Esophagus squamous epithelium (tissue), 5 donors: ENCODE measurements around the gene NR2F1-AS1. TPM values are rescaled to one million over a fixed set of nuclear protein-coding genes. Genes with fewer than 3 reads are reported as not detected.

ENCODE experiments used
- DNase-seq: peaks from one replicate; lab custom pipeline; 2025; lab: John Stamatoyannopoulos, UW
- H3K27ac ChIP-seq, 4 donors: fragments of 200-600 bp; sonication (generic); one replicate each; pipeline ENCODE4 v1.5.1; 2016 to 2019; ENCODE audit warnings: mild to moderate bottlenecking in 1 of 4
- H3K27me3 ChIP-seq, 4 donors: fragments of 200-600 bp; sonication (generic); 1 replicate in 3 of 4; 2 replicates in 1 of 4; pipeline versions ENCODE4 v1.5.1 to v1.6.0; 2017 to 2021; ENCODE audit warnings: antibody characterized with exemption in 1 of 4
- H3K36me3 ChIP-seq, 3 donors: fragments of 200-600 bp; sonication (generic); one replicate each; pipeline ENCODE4 v1.5.1; 2016 to 2019
- H3K4me1 ChIP-seq, 3 donors: fragments of 200-600 bp; sonication (generic); one replicate each; pipeline ENCODE4 v1.5.1; 2017 to 2019
- H3K4me3 ChIP-seq, 4 donors: fragments of 200-600 bp; sonication (generic); 1 replicate in 3 of 4; 2 replicates in 1 of 4; pipeline ENCODE4 v1.5.1; 2016 to 2019; ENCODE audit warnings: mild to moderate bottlenecking in 2 of 4, moderate library complexity in 1 of 4
- H3K9me3 ChIP-seq, 3 donors: fragments of 200-600 bp; sonication (generic); one replicate each; pipeline ENCODE4 v1.5.1; 2016 to 2019
- POLR2A ChIP-seq, 4 donors: fragments of 450-650 bp; IDR thresholded peaks; one replicate each; pipeline ENCODE4 v1.6.1; 2017; ENCODE audit warnings: antibody characterized with exemption in 4 of 4, mild to moderate bottlenecking in 4 of 4, moderate library complexity in 3 of 4
- WGBS, 2 donors: methylation state at CpG; one replicate each; pipeline ENCODE4 v1.1.5; 2018; 5-methylcytosine and 5-hydroxymethylcytosine counted together
- intact Hi-C: fragments of 100-400 bp; cut with DNase I; formaldehyde crosslinking; loops from one replicate; pipeline ENCODE4 v1.15.0; 2022
- total RNA-seq, 4 donors: library from RNA; depleted of rRNA; stranded (reverse); fragments of >200 nt; gene quantifications; one replicate each; pipeline ENCODE4 v1.1.0, GENCODE V29; 2016
- TF ChIP-seq, protein P1 (sequence below), 6 experiments: fragments of 450-650 bp in 4 of 6; fragments of 200-600 bp in 2 of 6; sonication (generic) in 2 of 6; IDR thresholded peaks; one replicate each; pipeline ENCODE4 v1.5.1; 2016 to 2019; ENCODE audit warnings: antibody characterized with exemption in 6 of 6, mild to moderate bottlenecking in 4 of 6, moderate library complexity in 4 of 6
- donor health status: DM: yes; HTN: yes; CAD: no.

Gene NR2F1-AS1
- total RNA-seq, 4 donors from 2014 or later: 0.49 to 11.3 (median 1.5) TPM

DNA sequence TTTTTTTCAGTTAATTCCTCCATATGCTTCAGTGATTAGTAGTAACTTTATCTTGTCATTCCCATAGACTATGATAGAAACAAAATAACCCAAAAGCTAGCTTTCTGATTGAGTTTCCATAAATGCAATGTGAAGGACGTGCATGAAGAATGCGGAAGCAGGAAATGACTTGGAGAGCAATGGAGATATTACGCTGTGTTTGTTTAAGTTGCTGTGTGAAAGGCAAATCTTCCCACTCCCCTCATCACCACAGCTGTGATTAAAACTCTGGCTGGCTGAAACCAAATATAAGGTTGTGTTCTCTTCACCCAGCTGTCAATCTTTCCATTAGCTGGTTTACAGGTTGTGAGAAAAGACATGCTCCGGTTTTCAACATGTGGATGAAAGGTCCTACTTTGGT, 83.9 kb downstream of the NR2F1-AS1 start:
- Histone ChIP-seq H3K4me1 (no peaks in the 10 kb centered on the region), H3K36me3 (no peaks in the 10 kb centered on the region), H3K27me3 (no peaks in the 10 kb centered on the region), H3K4me3 (no peak overlapping the region), H3K27ac (no peak overlapping the region), H3K9me3 (no peaks in the 10 kb centered on the region)
- no peak for DNase-seq
- intact Hi-C loops: no loop called here
- TF ChIP-seq, protein P1, sequence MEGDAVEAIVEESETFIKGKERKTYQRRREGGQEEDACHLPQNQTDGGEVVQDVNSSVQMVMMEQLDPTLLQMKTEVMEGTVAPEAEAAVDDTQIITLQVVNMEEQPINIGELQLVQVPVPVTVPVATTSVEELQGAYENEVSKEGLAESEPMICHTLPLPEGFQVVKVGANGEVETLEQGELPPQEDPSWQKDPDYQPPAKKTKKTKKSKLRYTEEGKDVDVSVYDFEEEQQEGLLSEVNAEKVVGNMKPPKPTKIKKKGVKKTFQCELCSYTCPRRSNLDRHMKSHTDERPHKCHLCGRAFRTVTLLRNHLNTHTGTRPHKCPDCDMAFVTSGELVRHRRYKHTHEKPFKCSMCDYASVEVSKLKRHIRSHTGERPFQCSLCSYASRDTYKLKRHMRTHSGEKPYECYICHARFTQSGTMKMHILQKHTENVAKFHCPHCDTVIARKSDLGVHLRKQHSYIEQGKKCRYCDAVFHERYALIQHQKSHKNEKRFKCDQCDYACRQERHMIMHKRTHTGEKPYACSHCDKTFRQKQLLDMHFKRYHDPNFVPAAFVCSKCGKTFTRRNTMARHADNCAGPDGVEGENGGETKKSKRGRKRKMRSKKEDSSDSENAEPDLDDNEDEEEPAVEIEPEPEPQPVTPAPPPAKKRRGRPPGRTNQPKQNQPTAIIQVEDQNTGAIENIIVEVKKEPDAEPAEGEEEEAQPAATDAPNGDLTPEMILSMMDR (IDR thresholded peaks at IDR 0.05): no peak
- TF ChIP-seq POLR2A (IDR thresholded peaks at IDR 0.05): no peak
- 62 to 66% methylated on average over 4 of the region's 4 CpGs for WGBS, 2 donors

DNA sequence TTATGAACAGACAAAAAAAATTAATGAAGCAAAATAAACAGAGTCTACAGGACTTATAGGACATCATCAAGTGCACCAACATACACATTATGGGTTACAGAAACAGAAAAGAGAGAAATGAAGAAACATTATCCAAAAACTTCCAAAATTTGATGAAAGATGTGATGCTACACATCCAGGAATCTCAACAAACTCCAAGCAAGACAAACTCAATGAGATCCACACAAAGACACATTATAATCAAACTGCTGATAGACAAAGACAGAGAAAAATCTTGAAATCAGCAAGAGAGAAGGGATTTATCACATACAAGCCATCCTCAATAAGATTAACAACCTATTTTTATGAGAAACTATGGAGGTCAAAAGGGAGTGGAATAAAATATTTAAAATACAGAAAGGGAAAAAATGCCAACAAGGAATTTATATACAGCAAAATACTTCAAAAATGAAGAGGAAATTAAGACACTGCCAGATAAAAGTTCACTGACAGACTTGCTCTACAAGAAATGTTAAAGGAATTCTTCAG, 101.0 kb downstream of the NR2F1-AS1 start:
- TF ChIP-seq POLR2A (IDR thresholded peaks at IDR 0.05): no peak
- TF ChIP-seq, protein P1 (IDR thresholded peaks at IDR 0.05): no peak
- Histone ChIP-seq H3K27me3 (no peaks in the 10 kb centered on the region), H3K36me3 (no peaks in the 10 kb centered on the region), H3K4me3 (no peak overlapping the region), H3K27ac (no peak overlapping the region), H3K9me3 (no peaks in the 10 kb centered on the region), H3K4me1 (no peaks in the 10 kb centered on the region)
- intact Hi-C loops: no loop called here
- no peak for DNase-seq

DNA sequence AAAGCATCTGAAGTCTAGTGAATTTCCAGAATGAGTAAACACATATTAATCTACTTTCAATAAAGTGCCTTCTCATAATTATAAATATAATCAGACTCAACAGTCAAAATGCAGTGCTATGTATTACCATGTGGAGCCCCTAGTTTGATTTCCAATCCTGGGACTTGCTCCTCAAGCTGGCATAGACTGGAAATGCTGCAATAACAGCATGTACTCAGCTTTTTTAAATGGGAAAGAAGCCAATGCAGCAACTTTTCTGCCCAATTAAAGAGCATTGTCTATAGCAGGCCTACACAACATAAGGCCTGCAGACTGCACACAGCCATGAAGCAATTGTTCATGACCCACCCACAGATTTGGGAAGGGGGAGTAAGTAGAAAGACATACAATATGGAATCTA, 103.2 kb downstream of the NR2F1-AS1 start:
- Histone ChIP-seq H3K4me1 (no peaks in the 10 kb centered on the region), H3K9me3 (no peaks in the 10 kb centered on the region)
- DNase-seq: no peak

DNA sequence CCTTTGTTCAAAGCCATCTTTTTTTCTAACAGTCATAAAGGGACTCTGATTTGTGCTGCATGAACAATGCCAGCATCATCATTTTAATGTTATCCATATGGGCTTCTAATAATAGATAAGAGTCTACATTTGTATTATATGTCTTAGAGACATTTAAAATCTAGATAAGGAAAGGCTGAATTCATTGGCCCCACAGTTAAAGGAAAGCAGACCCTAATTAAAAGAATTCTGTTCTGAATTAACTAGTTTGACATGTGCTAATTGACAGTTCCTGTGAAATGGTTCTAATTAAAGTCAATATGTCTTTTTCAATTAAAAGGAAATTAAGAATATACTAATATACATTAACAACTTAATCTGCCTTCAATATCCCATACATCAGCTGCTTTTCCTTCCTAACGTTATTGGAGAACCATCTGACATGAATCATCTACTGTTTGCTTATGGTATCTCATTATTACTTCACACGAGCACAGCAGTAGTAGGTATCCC, 104.7 kb downstream of the NR2F1-AS1 start:
- Histone ChIP-seq H3K4me3 (no peak overlapping the region), H3K4me1 (no peaks in the 10 kb centered on the region), H3K27ac (no peak overlapping the region), H3K27me3 (no peaks in the 10 kb centered on the region), H3K36me3 (no peaks in the 10 kb centered on the region), H3K9me3 (no peaks in the 10 kb centered on the region)
- no peak for TF ChIP-seq POLR2A (IDR thresholded peaks at IDR 0.05)
- TF ChIP-seq, protein P1 (IDR thresholded peaks at IDR 0.05): no peak
- 37 to 43% methylated on average over 2 of the region's 2 CpGs for WGBS, 2 donors
- intact Hi-C loops: no loop called here
- DNase-seq: no peak

More for the DNA sequence above, 103.2 kb downstream of the NR2F1-AS1 start:
- TF ChIP-seq POLR2A (IDR thresholded peaks at IDR 0.05): no peak
- TF ChIP-seq, protein P1 (IDR thresholded peaks at IDR 0.05): no peak
- H3K4me3 ChIP-seq: no peak overlapping the region
- H3K27me3 ChIP-seq: no peaks in the 10 kb centered on the region
- intact Hi-C loops: no loop called here
- no peak overlapping the region for H3K27ac ChIP-seq
- no peaks in the 10 kb centered on the region for H3K36me3 ChIP-seq

DNA sequence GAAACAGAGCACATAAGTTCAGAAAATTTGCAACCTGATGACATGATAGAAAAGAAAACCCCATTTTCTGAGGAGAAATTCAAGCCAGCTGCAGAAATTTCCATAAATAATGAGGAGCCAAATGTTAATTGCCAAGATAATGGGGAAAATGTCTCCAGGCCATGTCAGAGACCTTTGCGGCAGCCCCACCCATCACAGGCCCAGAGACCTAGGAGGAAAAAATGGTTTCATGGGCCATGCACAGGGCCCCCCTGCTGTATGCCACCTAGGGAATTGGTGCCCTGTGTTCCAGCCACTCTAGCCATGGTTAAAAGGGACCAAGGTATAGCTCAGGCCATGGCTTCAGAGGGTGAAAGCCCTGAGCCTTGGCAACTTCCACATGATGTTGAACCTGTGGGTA, 118.1 kb downstream of the NR2F1-AS1 start:
- Histone ChIP-seq H3K4me3 (no peak overlapping the region), H3K27ac (no peak overlapping the region), H3K36me3 (no peaks in the 10 kb centered on the region), H3K9me3 (peaks cover 0 to 13% (median 8%) of the 10 kb centered on the region in 3 donors), H3K27me3 (no peaks in the 10 kb centered on the region), H3K4me1 (no peaks in the 10 kb centered on the region)
- TF ChIP-seq, protein P1 (IDR thresholded peaks at IDR 0.05): no peak
- no peak for TF ChIP-seq POLR2A (IDR thresholded peaks at IDR 0.05)
- intact Hi-C loops: no loop called here
- WGBS, 2 donors: 88 to 100% methylated on average over 1 of the region's 1 CpG
- no peak for DNase-seq
